ENCODE data around the gene MASP2.

- TF ChIP-seq SIN3A (IDR thresholded peaks at IDR 0.05; ENCODE audit: borderline replicate concordance, low read depth, low read length) (no peak), YY1 (IDR thresholded peaks at IDR 0.05; ENCODE audit: low read depth) (no peak), CTCF (IDR thresholded peaks at IDR 0.05) (no peak), NFIC (IDR thresholded peaks at IDR 0.05; ENCODE audit: borderline replicate concordance) (no peak), USF1 (IDR thresholded peaks at IDR 0.05; ENCODE audit: borderline replicate concordance, low read depth) (no peak), MAX (IDR thresholded peaks at IDR 0.05; ENCODE audit: low read depth) (0 out of 2 replicates have a peak, but pooled peaks have one; percentile 20), SMC3 (IDR thresholded peaks at IDR 0.05; ENCODE audit: low read depth, low read length) (no peak)
Measured at GRCh38 chr1:11052839-11053757, 6.1 kb upstream of the MASP2 start.

All from SK-N-SH (cell line).